Stimulated activated CD8-positive, alpha-beta memory T cell treated with anti-CD3 and anti-CD28 coated beads, Interleukin-7, amount 100 ng/mL, for 1 hour (primary cell): ENCODE measurements around the gene JSRP1.

Source experiments
- DNase-seq, 2 donors: peaks; one replicate each; pipeline ENCODE4 v3.0.0-alpha.2; 2020; ENCODE audit warnings: low read depth in 2 of 2

Gene JSRP1

DNA sequence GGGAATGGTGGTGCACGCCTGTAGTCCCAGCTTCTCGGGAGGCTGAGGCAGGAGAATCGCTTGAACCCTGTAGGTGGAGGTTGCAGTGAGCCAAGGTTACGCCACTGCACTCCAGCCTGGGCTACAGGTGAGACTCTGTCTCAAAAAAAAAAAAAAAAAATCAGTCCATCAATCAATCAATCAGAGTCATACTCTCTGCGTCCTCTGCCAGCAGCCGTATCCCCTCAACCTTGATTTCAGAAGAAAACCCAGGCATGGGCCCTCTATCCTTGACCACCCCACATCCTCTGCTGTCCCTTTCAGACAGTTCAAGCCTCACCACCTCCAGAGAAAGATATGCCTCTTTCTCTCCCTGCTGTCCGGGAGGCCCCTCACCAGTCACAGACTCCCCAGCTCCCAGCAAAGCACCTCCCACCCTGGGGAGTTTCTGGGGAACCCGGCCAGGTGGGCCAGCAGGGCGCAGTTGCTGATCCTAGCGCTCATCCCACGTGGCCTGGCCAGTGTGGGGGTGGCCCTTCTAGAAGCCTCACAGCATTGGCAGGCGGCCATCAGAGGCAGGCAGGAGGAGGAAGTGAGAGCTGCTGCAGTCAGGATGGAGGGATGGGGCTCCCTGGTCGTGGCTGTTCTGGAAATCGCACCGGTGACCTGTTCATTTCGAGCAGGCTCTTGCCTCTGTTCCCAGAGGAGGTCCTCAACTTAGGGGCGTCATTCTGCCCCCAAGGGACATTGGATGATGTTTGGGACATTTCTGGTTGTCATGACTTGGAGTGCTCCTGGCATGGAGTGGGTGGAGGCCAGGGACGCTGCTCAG, 10.2 kb upstream of the JSRP1 start:
- no peak for DNase-seq

DNA sequence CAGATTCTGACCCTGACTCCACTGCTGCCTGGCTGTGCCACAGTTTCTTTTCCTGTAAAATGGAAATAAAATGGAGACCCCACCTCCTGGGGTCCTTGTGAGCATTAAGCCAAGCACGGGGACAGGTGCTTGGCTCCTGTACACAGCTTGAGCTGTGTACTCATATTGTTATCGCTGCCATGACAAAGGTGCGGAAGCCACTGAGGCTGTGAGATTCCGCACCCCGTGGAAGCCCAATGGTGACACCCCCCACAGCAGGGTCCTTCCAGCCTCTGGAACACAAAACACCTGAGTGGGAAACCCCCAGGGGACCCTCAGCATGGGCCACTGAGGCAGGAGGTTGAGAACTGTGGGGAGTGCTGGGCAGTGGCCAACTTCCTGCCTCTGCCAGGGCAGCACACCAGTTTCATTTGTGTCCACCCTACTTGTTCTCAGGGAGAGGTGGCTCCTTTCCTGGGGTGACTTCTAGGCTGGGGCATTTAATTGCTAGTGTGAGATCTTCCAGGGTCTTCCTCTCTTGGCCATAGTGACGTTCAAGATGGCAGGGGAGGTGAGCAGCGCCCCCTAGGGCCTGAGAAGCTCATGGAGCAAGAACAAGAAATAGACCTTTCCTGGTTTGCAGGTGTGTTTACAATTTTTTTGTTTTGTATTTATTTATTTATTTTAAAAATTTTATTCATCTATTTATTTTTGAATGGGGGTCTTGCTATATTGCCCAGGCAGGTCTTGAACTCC, 5.4 kb upstream of the JSRP1 start:
- no peak for DNase-seq

GRCh38 chr19:2260341-2260805, 4.2 kb upstream of the JSRP1 start:
- DNase-seq, result no peak

- DNase-seq, result no peak
Observed at GRCh38 chr19:2259336-2259735, 3.1 kb upstream of the JSRP1 start.

- DNase-seq, result no peak
Observed at GRCh38 chr19:2255112-2255845, 938 bp downstream of the JSRP1 start.

DNA sequence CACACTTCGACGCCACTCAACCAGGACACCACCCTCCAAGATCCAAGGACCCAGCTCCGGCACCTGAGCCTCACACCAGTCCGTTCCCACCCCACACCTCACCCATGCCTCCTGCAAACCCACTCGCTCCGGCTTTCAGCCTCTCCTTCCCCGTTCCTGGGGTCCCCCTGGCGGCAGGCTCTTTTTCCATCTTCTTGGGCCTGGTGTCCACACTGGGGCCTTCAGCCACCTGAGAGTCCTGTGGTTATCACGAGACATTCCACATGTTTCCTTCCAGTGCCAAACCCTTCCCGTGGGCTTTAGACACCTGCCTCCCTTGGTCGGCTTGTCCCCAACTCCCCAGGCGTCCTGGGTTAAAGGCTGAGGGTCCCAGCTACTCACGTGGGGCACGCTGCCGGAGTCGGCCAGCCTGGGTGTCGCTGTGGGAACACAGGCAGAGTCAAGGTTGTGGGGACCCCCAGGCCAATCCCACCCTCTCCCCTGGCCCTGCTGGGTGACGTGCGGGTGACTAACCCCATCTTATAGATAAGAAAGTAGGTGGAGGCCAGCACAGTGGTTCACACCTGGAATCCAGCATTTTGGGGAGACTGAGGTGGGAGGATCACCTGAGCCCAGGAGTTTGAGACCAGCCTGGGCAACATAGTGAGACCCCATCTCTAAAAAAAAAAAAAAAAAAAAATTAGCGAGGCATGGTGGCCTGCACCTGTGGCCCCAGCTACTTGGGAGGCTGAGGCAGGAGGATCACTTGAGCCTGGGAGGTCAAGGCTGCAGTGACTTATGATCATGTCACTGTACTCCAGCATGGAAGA, 1.9 kb downstream of the JSRP1 start:
- no peak for DNase-seq

DNA sequence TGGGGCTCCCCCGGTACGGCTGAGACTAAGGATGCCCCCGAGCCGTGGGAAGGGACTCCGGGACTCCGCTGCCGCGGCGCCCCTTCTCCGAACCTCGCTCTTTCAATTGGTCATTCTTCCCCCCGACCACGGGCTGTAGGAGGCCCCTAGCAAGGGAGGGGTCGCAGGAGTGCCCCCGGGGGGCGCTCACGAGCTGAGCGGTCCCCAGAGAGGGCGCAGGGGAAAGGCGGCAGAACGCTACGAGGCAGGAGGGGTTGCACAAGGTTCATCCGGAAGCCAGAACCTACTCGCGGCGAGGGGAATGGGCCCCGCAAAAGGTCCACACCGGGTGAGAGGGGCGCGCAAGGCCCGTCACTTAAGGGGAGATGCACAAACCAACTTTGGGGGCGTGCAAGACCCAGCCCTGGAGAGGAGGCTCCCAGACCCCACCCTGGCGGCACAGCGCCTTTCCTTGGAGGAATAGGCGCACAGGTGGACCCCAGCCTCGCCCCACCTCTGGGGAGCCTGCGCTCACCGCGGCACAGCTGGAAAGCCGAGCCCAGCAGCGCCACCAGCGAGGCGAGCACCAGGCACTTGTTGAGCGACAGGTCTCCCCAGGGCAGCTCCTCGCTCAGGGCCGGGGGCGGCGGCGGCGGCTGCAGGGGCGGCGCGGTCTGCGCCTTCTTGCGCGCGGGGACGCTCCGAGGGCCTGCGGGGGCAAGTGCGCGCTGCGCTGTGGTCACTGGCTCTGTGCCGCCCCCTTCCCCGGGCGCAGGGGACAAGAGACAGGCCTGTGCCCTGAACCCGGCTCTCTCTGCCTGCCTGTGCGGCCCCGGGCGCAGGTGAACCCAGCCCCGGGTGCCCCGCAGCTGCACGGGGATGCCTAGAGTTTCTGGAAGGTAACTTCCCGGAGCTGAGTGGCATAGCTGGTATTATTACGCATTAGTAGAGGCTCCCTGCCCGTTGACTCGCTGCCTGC, 2.8 kb downstream of the JSRP1 start:
- DNase-seq, result no peak

DNA sequence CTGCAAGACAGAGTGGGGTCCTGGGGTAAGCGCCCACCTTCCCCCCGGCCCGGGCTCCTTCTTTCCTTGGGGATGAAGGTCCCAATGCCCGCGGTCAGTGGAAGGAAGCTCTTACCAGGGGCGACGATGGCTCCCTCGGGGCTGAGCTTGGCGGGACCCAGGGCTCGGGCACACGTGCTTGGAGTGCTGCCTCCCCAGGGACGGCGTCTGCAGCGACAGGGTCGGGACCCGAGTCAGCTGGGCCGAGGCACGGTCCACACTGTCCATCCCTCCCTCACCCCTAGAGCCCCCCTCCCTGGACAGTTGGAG, 3.5 kb downstream of the JSRP1 start:
- DNase-seq, result no peak

- no peak for DNase-seq
Observed at GRCh38 chr19:2252055-2252796, 4.0 kb downstream of the JSRP1 start.

- no peak for DNase-seq
Observed at GRCh38 chr19:2251106-2252054, 4.8 kb downstream of the JSRP1 start.

DNA sequence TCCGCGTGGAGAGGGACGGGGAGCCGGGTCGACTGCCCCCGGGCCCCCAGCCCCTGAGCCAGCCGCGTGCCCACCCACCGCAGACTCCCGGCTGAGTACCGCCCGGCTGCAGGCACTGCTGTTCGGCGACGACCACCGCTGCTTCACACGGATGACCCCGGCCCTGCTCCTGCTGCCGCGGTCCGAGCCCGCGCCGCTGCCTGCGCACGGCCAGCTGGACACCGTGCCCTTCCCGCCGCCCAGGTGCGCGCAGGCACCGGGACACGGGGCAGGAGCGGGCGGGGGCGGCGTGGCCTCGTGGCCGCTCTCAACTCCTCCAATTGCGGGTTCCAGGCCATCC, 5.5 kb downstream of the JSRP1 start:
- no peak for DNase-seq

DNA sequence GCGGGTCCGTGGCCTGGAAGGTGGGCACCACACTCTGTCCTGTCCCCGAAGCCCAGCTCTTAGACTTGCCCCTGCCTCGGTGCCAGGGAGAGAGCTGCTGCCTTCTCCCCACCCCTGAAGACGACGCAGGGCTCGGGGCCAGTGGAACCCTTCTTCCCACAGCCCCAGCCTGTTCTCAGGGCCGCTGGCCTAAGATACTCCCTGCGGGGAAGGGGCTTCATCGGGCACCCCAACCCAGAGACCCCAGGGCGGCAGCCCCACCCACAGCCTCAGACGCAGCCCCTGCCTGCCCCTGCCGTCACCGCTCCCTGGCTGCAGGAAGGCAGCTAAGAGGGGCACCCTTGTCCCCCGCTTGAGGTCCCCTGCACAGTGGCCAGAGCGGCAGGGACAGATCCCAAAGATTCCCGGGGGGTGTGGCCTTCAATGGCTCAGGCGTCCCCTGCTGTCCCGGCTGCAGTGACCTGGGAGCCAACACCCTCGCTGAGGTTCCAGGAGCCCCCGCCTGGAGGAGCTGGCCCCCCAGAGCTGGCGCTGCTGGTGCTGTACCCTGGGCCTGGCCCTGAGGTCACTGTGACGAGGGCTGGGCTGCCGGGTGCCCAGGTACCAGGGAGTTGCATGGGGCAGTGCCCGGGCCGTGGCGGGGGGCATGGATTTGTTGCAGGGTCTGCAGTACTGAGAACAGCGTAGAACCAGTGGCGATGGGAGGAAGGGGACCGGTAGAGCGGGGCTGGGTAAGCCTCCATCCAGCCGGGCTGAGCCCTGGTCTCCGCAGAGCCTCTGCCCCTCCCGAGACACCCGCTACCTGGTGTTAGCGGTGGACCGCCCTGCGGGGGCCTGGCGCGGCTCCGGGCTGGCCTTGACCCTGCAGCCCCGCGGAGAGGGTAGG, 6.1 kb downstream of the JSRP1 start:
- DNase-seq, result no peak

DNA sequence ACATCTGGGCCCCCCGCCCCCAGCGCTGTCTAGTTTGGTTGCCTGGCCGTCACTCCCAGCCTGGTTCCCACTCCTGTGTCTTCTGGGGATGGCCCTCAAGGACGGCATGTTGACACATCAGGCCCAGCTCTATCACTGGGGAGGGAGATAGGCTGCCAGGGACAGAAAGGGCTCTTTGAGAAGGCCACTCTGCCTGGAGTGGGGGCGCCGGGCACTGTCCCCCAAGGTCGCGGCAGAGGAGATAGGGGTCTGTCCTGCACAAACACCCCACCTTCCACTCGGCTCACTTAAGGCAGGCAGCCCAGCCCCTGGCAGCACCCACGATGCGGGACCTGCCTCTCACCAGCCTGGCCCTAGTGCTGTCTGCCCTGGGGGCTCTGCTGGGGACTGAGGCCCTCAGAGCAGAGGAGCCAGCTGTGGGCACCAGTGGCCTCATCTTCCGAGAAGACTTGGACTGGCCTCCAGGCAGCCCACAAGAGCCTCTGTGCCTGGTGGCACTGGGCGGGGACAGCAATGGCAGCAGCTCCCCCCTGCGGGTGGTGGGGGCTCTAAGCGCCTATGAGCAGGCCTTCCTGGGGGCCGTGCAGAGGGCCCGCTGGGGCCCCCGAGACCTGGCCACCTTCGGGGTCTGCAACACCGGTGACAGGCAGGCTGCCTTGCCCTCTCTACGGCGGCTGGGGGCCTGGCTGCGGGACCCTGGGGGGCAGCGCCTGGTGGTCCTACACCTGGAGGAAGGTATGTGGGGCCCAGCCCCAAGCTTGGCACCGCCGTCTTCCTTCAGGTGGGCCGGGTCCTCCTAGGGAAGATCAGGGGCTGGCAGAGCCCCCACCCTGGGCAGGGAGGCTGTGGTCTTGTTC, 7.0 kb downstream of the JSRP1 start, which contains the start of gene AMH:
Gene AMH (plus strand): TSS at position 314 of the 857 bp plus-strand sequence. CDS start 10 bp downstream, at position 324.
- no peak for DNase-seq

DNA sequence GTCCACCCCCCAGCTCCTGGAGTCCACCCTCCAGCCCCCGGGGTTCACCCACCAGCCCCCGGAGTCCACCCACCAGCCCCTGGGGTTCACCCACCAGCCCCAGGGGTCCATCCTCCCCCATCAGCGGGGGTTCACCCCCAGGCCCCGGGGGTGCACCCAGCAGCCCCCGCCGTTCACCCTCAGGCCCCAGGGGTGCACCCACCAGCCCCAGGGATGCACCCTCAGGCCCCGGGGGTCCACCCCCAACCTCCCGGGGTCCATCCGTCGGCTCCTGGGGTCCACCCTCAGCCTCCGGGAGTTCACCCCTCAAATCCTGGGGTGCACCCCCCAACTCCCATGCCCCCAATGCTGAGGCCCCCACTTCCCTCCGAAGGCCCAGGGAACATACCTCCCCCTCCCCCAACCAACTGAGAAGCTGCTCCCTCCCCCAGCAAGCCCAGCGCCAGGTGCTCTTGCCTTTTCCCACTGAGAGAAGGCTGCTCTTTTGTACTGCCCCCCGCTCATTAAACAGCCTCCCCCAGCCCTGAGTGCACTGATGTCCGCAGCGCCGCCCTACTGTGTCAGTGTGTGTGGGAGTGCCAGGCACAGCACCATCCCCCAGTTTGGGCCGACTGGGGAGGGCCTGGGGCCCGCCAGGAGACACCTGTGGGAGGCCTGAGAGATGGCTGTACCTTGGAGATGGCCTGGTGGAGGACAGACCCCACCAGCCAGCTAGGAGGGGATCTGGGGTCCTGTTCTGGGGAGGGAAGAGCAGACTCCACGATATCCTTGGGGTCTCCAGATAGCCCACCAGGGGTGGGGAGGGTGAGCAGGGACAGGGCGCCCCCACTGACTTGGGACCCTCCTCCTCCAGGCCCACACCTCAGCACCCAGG, 7.8 kb downstream of the JSRP1 start:
- DNase-seq, result no peak

DNA sequence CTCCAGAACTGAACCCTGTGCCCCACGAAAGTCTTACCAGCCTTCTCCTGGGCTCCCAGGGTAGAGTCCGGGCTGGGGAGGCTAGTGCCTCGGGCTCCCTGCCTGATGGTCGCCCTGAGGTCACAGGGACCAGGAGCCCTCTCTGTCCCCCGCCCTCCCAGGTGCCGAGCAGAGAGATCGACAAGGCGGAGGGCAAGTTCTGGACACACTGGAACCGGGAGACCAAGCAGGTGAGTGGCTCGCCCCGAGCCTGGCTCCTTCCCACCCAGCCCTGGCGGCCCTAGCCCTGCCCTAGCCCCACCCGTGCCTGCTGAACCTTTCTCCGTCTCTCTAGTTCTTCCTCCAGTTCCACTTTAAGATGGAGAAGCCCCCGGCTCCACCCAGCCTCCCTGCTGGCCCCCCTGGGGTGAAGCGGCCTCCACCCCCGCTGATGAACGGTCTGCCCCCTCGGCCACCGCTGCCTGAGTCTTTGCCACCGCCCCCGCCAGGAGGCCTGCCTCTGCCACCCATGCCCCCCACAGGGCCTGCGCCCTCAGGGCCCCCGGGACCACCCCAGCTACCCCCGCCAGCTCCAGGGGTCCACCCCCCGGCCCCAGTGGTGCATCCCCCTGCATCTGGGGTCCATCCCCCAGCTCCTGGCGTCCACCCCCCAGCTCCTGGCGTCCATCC, 8.7 kb downstream of the JSRP1 start:
- DNase-seq, result no peak
